HEK293T (cell line): Measurements from ENCODE around the gene LILRA5.

Experiments
- CTCF ChIA-PET: fragments of 350-600 bp; formaldehyde crosslinking; extraction: SDS; loops from one replicate; lab custom pipeline; 2021; ENCODE audit warnings: antibody characterized with exemption, inconsistent platforms; lab: Yijun Ruan, JAX
- POLR2A ChIA-PET: fragments of 350-600 bp; formaldehyde crosslinking; extraction: SDS; loops from one replicate; lab custom pipeline; 2020; ENCODE audit warnings: antibody characterized with exemption, inconsistent platforms; lab: Yijun Ruan, JAX
- DNase-seq: peaks from one replicate; pipeline ENCODE4 v3.0.0; 2012; ENCODE audit warnings: mixed read lengths; ENCODE audit errors: extremely low spot score
- ARNT ChIP-seq: fragments of 450-650 bp; IDR thresholded peaks from 2 replicates; pipeline ENCODE4 v1.6.1; 2017; ENCODE audit warnings: mild to moderate bottlenecking
- BHLHE40 ChIP-seq: fragments of 450-650 bp; IDR thresholded peaks from 2 replicates; pipeline ENCODE4 v1.6.1; 2016; ENCODE audit warnings: mild to moderate bottlenecking, moderate library complexity, borderline replicate concordance
- CTBP1 ChIP-seq: fragments of 450-650 bp; IDR thresholded peaks from 2 replicates; pipeline ENCODE4 v1.6.1; 2016; ENCODE audit warnings: borderline replicate concordance
- ELF4 ChIP-seq: fragments of 450-650 bp; IDR thresholded peaks from 2 replicates; pipeline ENCODE4 v1.6.1; 2017; ENCODE audit warnings: antibody characterized with exemption
- FOXA1 ChIP-seq: fragments of 450-650 bp; IDR thresholded peaks from 2 replicates; pipeline ENCODE4 v1.6.1; 2016; ENCODE audit warnings: mild to moderate bottlenecking
- FOXK2 ChIP-seq: fragments of 450-650 bp; IDR thresholded peaks from 2 replicates; pipeline ENCODE4 v1.6.1; 2016; ENCODE audit warnings: mild to moderate bottlenecking
- FOXM1 ChIP-seq: fragments of 450-650 bp; IDR thresholded peaks from 2 replicates; pipeline ENCODE4 v1.6.1; 2017; ENCODE audit warnings: mild to moderate bottlenecking, borderline replicate concordance
- HDGF ChIP-seq: fragments of 450-650 bp; IDR thresholded peaks from 2 replicates; pipeline ENCODE4 v1.6.1; 2017; ENCODE audit warnings: antibody characterized with exemption, borderline replicate concordance
- L3MBTL2 ChIP-seq: fragments of 450-650 bp; conservative IDR thresholded peaks from 2 replicates; pipeline ENCODE4 v1.6.1; 2016; ENCODE audit warnings: mild to moderate bottlenecking
- LEF1 ChIP-seq: fragments of 450-650 bp; IDR thresholded peaks from 2 replicates; pipeline ENCODE4 v1.6.1; 2017; ENCODE audit warnings: mild to moderate bottlenecking, borderline replicate concordance
- NFRKB ChIP-seq: fragments of 450-650 bp; IDR thresholded peaks from 2 replicates; pipeline ENCODE4 v1.6.1; 2016; ENCODE audit warnings: mild to moderate bottlenecking, moderate library complexity
- PKNOX1 ChIP-seq: fragments of 450-650 bp; IDR thresholded peaks from 2 replicates; pipeline ENCODE4 v1.6.1; 2016
- SP1 ChIP-seq: fragments of 450-650 bp; IDR thresholded peaks from 2 replicates; pipeline ENCODE4 v1.6.1; 2017
- SUZ12 ChIP-seq: fragments of 450-650 bp; IDR thresholded peaks from 2 replicates; pipeline ENCODE4 v1.6.1; 2016; ENCODE audit warnings: mild to moderate bottlenecking
- TARDBP ChIP-seq: fragments of 450-650 bp; IDR thresholded peaks from 2 replicates; pipeline ENCODE4 v1.6.1; 2016
- ZNF384 ChIP-seq: fragments of 450-650 bp; IDR thresholded peaks from 2 replicates; pipeline ENCODE4 v1.6.1; 2016

The LILRA5 gene

GRCh38 chr19:54317108-54317964 lies 4.4 kb upstream of the LILRA5 start:
- ChIA-PET CTCF (no interaction called here), POLR2A (no interaction called here)
- DNase-seq: no peak
- TF ChIP-seq SUZ12 (no peak), HDGF (no peak), ARNT (no peak), BHLHE40 (no peak), ELF4 (no peak), NFRKB (no peak), LEF1 (no peak), ZNF384 (no peak), L3MBTL2 (no peak), CTBP1 (no peak), FOXM1 (no peak), FOXA1 (no peak), TARDBP (no peak), PKNOX1 (no peak), FOXK2 (no peak), SP1 (no peak)

- CTCF ChIA-PET: no interaction called here
- DNase-seq: no peak
- TF ChIP-seq CTBP1 (no peak), SUZ12 (no peak), FOXM1 (no peak)
- POLR2A ChIA-PET: no interaction called here
These were observed 3.8 kb upstream of the LILRA5 start for GRCh38 chr19:54316746-54317107.

- no peak for DNase-seq
- ChIA-PET POLR2A (no interaction called here), CTCF (no interaction called here)
- no peak for TF ChIP-seq FOXA1
- no peak for TF ChIP-seq FOXM1
- no peak for TF ChIP-seq TARDBP
These were observed 3.0 kb upstream of the LILRA5 start for GRCh38 chr19:54315956-54316355.

GRCh38 chr19:54312011-54312410 lies 955 bp downstream of the LILRA5 start:
- no peak for TF ChIP-seq ARNT
- TF ChIP-seq L3MBTL2: no peak
- no peak for TF ChIP-seq CTBP1
- no peak for TF ChIP-seq PKNOX1
- TF ChIP-seq HDGF: no peak
- no peak for TF ChIP-seq ELF4
- no peak for TF ChIP-seq FOXM1
- TF ChIP-seq FOXA1: no peak
- TF ChIP-seq SUZ12: no peak
- no peak for TF ChIP-seq ZNF384
- no peak for TF ChIP-seq FOXK2
- no peak for DNase-seq
- ChIA-PET POLR2A (no interaction called here), CTCF (interaction anchor here (1.0 kb wide), 1 partner anchor 12 kb away, joined by 3 read pairs; no protein-coding TSS in a partner anchor)

- DNase-seq: no peak
- POLR2A ChIA-PET: no interaction called here
- TF ChIP-seq PKNOX1: no peak
- TF ChIP-seq HDGF: no peak
- TF ChIP-seq FOXK2: no peak
- no peak for TF ChIP-seq TARDBP
- CTCF ChIA-PET: interaction anchor here (1.0 kb wide), 1 partner anchor 13 kb away, joined by 3 read pairs; no protein-coding TSS in a partner anchor
These were observed 1.5 kb downstream of the LILRA5 start for GRCh38 chr19:54311486-54311885.

- no peak for DNase-seq
- TF ChIP-seq BHLHE40 (no peak), NFRKB (no peak), ARNT (no peak), HDGF (no peak), FOXK2 (no peak), PKNOX1 (no peak), ZNF384 (no peak), FOXM1 (no peak), ELF4 (no peak), L3MBTL2 (no peak), FOXA1 (no peak), SP1 (no peak), SUZ12 (no peak), CTBP1 (no peak), TARDBP (no peak)
- ChIA-PET CTCF (interaction anchor here (0.6 to 1.1 kb wide), 2 partner anchors 9 to 45 kb away, joined by 3 read pairs; no protein-coding TSS in a partner anchor), POLR2A (no interaction called here)
These were observed 2.4 kb downstream of the LILRA5 start for GRCh38 chr19:54310543-54310942.
